Measurements from ENCODE around the gene GINS2.

- TF ChIP-seq POLR2AphosphoS5 (IDR thresholded peaks at IDR 0.05; ENCODE audit: insufficient read depth, low read depth, low read length) (no peak), EZH2 (IDR thresholded peaks at IDR 0.05; ENCODE audit: borderline replicate concordance, low read depth, low read length, severe bottlenecking) (no peak), CTCF (IDR thresholded peaks at IDR 0.05; ENCODE audit: extremely low read depth in 1 of 2, insufficient read depth in 1 of 2, low read depth in 1 of 2, low read length in 2 of 2) (no peak), POLR2A (IDR thresholded peaks at IDR 0.05; ENCODE audit: low read depth, low read length) (no peak)
These were observed 6.2 kb downstream of the GINS2 start for GRCh38 chr16:85682516-85682915.

All from endothelial cell of umbilical vein (primary cell).